ENCODE measurements around the gene SLC25A40. TPM values are rescaled to one million over a fixed set of nuclear protein-coding genes. Genes with fewer than 3 reads are reported as not detected.

The SLC25A40 gene
- total RNA-seq, 1 experiment from 2014 or later: 43.7 TPM

- Histone ChIP-seq H3K27me3 (ENCODE audit: control insufficient read depth, insufficient read depth, low read length) (peaks cover 2% of the 10 kb centered on the region; the same call in 1 of the 2 replicates), H3K27ac (ENCODE audit: low read length) (no peak overlapping the region), H3K36me3 (ENCODE audit: control insufficient read depth, insufficient read depth, low read length) (no peaks in the 10 kb centered on the region), H3K4me3 (ENCODE audit: low read depth in 2 of 2, low read length in 2 of 2) (no peak overlapping the region), H3K4me1 (ENCODE audit: control insufficient read depth, insufficient read depth, low read length) (no peaks in the 10 kb centered on the region), H3K9me3 (ENCODE audit: control insufficient read depth, insufficient read depth, low read depth, low read length) (no peaks in the 10 kb centered on the region)
- TF ChIP-seq TCF7L2 (IDR thresholded peaks at IDR 0.05; ENCODE audit: low read depth, low read length) (no peak), REST (IDR thresholded peaks at IDR 0.05; ENCODE audit: insufficient read depth in 1 of 2, low read depth in 2 of 2, low read length in 1 of 2) (no peak), POLR2AphosphoS5 (IDR thresholded peaks at IDR 0.05; ENCODE audit: low read depth, low read length) (no peak), CTCF (IDR thresholded peaks at IDR 0.05) (no peak), SIN3A (IDR thresholded peaks at IDR 0.05; ENCODE audit: borderline replicate concordance, insufficient read depth, low read depth, low read length) (no peak)
- ChIA-PET POLR2A (no interaction called here), CTCF (no interaction called here)
- in situ Hi-C loops (cut with HindIII; ENCODE audit: low pct_unique_long_range_greater_than_20kb, low sequenced_read_pairs) (no loop called here), intact Hi-C loops (cut with micrococcal nuclease; ENCODE audit: unreplicated experiment) (no loop called here)
- BruUV-seq (replicated peaks): no TSS peak
- DNase-seq (ENCODE audit: low read depth, low spot score) (no peak), ATAC-seq (no peak)
Observed at GRCh38 chr7:87806150-87806549, 70.0 kb downstream of the SLC25A40 start.

GRCh38 chr7:87797798-87798403, 78.3 kb downstream of the SLC25A40 start:
- intact Hi-C loops (cut with micrococcal nuclease; ENCODE audit: unreplicated experiment) (loop anchor here (2.0 to 10.0 kb wide), 3 partner anchors 89 to 367 kb away; no protein-coding TSS in a partner anchor), in situ Hi-C loops (cut with HindIII; ENCODE audit: low pct_unique_long_range_greater_than_20kb, low sequenced_read_pairs) (no loop called here)
- no peak for TF ChIP-seq TCF7L2 (IDR thresholded peaks at IDR 0.05; ENCODE audit: low read depth, low read length)
- TF ChIP-seq CTCF (IDR thresholded peaks at IDR 0.05): peak; percentile 69; the same call in 1 of the 2 replicates
- no peak for TF ChIP-seq SIN3A (IDR thresholded peaks at IDR 0.05; ENCODE audit: borderline replicate concordance, insufficient read depth, low read depth, low read length)
- TF ChIP-seq POLR2AphosphoS5 (IDR thresholded peaks at IDR 0.05; ENCODE audit: low read depth, low read length): no peak
- TF ChIP-seq REST (IDR thresholded peaks at IDR 0.05; ENCODE audit: insufficient read depth in 1 of 2, low read depth in 2 of 2, low read length in 1 of 2): no peak
- no peaks in the 10 kb centered on the region for H3K9me3 ChIP-seq (ENCODE audit: control insufficient read depth, insufficient read depth, low read depth, low read length)
- ChIA-PET POLR2A (no interaction called here), CTCF (interaction anchor here (0.6 kb wide), 1 partner anchor 12 kb away, joined by 3 read pairs; no protein-coding TSS in a partner anchor)
- ATAC-seq: peak; percentile 74
- H3K4me3 ChIP-seq (ENCODE audit: low read depth in 2 of 2, low read length in 2 of 2): no peak overlapping the region
- H3K4me1 ChIP-seq (ENCODE audit: control insufficient read depth, insufficient read depth, low read length): no peaks in the 10 kb centered on the region
- peak; percentile 58 for DNase-seq (ENCODE audit: low read depth, low spot score)
- BruUV-seq (replicated peaks): no TSS peak
- H3K27ac ChIP-seq (ENCODE audit: low read length): no peak overlapping the region
- H3K27me3 ChIP-seq (ENCODE audit: control insufficient read depth, insufficient read depth, low read length): no peaks in the 10 kb centered on the region
- H3K36me3 ChIP-seq (ENCODE audit: control insufficient read depth, insufficient read depth, low read length): no peaks in the 10 kb centered on the region
